Measurements from ENCODE around the gene LRRC8D.
"Not testable (repeated sequence)": the region's sequence is repeated elsewhere in the genome, so short reads cannot be mapped to it uniquely, and the experiment has no call there.

Gene LRRC8D

DNA sequence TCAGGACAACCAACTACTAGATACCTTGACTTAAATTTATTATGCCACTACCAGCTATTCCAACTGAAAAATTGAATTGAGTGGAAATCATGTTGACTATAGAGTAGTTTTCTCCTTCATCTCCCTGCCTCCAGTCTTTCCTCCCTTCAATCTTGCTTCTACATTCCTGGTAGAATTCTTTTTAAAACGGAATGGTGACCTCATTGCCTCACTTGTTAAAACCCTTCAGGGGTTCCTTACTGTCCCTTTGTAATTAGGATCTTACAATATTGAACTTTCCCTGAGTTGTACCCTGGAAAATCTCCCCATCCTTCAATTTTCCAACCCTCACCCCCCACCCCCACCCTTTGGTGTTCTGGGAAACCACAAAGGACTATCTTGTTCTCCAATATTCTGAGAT, 91.2 kb downstream of the LRRC8D start:
- no peak for DNase-seq (ENCODE audit: low read depth in 3 of 3)

DNA sequence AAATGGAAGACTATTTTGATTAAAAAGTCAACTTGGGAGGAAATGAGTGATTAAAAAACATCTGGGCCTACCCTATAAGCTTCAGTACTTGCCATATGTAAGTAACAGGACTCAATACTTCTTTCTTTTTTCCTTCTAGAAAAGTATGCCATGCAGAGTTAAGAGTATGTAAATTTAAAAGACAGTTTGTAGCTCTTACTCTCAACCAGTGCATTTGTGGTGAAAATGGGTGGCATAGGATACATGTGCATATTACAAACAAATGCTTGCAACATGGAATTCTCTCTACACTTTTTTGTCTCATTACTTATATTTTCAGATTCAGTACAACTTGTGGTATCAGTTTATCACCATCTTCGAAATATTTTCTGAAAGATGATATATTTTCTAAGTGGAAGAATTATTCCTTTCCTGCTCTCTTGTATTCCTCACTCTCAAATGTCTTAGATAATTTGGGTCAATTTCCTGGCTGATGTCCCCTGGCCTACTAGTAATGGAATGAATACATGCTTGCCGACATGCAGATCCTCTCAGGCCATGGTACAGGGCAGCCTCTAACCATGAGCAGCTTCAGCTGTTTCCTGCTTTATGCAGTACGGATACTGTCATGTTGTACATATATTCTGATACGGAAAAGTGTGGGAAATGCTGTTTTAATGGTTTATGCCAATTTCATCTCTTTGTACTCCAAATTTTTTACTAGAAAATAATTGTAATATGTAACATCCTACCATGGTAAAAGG, 92.7 kb downstream of the LRRC8D start:
- no peak for DNase-seq (ENCODE audit: low read depth in 3 of 3)

GRCh38 chr1:89917353-89917752, 96.5 kb downstream of the LRRC8D start:
- no peak for DNase-seq (ENCODE audit: low read depth in 3 of 3)

DNA sequence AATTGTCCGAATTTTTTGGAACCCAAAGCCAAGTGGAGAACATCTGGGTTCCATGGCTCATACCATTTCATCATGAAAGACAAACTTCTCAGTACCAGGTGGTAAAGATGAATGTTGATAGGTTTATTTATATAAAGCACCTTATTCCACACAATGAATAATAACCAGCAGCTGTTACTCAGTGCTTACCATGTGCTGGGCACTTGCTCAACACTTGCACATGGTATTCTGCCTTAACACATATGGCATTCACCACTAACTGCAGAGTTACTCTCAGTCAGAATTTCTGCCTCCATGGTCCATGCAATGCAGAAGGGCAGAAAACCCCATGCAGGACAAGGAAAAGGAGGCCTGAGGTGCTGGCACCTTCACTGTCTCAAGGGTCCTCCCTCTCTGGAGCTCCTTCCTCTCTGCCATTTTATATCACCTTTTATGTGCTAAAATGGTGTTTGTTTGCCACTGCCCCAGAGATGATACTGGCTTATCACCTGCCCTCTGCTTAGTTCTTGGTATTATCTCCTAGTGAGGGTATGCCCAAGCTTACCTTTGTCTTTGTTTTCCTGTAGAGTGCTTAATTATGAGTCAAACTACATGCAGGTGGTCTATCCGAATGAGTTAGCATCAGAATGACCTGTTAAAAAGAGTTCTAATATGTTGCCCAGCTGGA, 97.4 kb downstream of the LRRC8D start:
- no peak for DNase-seq (ENCODE audit: low read depth in 3 of 3)

- DNase-seq (ENCODE audit: low read depth in 3 of 3): no peak
Measured at GRCh38 chr1:89918794-89919155, 97.9 kb downstream of the LRRC8D start.

DNA sequence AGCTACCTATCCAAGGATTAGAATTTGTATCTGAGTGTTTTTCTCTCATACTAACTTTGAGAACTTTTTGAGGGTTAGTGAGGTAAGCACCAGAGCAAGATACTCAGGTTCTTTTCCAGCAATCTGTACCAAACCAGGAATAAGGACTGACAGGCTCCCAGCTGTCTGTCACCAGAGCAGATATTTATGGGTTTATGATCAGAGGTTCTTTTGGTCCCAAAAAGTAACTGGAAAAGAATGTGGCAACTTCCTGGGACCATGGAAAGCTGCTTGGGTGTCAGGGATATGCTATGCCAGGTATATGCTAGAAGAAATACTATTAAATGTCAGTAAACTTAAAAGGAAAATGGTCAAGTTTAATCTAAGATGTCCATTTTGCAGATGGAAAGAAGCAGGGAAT, 98.3 kb downstream of the LRRC8D start:
- no peak for DNase-seq (ENCODE audit: low read depth in 3 of 3)

GRCh38 chr1:89922911-89923310, 102.1 kb downstream of the LRRC8D start:
- no peak for DNase-seq (ENCODE audit: low read depth in 3 of 3)

DNA sequence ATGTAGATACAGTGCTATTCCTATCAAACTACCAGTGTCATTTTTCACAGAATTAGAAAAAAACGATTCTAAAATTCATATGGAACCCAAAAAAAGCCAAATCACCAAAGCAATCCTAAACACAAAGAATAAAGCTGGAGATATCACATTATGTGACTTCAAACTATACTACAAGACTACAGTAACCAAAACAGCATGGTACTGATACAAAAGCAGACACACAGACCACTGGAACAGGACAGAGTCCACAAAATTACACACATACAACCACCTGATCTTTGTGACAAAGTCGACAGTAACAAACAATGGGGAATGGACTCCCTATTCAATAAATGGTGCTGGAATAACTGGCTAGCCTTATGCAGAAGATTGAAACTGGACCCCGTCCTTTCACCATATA, 102.7 kb downstream of the LRRC8D start:
- no peak for DNase-seq (ENCODE audit: low read depth in 3 of 3)

DNA sequence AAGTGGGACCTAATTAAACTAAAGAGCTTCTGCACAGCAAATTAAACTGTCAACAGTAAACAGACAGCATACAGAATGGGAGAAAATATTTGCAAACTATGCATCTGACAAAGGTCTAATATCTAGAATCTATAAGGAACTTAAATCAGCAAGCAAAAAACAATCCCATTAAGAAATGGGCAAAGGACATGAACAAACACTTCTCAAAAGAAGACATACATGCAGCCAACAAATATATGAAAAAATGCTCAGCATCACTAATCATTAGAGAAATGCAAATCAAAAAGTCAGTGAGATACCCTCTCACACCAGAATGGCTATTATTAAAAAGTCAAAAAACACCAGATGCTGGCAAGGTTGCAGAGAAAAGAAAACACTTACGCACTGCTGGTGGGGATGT, 103.2 kb downstream of the LRRC8D start:
- not testable (repeated sequence) for DNase-seq (ENCODE audit: low read depth in 3 of 3)

- DNase-seq (ENCODE audit: low read depth in 3 of 3): no peak
Measured at GRCh38 chr1:89927049-89927448, 106.2 kb downstream of the LRRC8D start.

- no peak for DNase-seq (ENCODE audit: low read depth in 3 of 3)
Measured at GRCh38 chr1:89927478-89927877, 106.6 kb downstream of the LRRC8D start.

DNA sequence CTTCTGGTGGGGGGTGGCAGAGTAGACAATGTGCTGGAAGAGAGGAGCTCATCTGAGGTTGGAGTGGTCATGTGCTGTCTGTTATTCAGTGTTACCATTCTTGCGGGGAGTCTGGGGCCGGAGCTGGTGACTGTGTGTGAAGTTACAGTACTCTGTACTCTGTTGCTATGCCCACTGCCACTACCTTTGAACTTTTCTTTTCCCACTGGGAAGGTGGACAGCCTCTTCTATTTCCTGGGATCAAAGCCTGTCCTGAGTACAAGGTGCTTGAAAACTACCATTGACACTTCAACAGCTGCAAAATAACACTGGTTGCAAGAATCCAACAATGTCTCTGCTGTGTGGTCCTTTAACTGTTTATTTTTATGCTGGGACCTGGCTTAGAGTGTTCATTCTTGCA, 107.7 kb downstream of the LRRC8D start:
- DNase-seq (ENCODE audit: low read depth in 3 of 3): no peak

DNA sequence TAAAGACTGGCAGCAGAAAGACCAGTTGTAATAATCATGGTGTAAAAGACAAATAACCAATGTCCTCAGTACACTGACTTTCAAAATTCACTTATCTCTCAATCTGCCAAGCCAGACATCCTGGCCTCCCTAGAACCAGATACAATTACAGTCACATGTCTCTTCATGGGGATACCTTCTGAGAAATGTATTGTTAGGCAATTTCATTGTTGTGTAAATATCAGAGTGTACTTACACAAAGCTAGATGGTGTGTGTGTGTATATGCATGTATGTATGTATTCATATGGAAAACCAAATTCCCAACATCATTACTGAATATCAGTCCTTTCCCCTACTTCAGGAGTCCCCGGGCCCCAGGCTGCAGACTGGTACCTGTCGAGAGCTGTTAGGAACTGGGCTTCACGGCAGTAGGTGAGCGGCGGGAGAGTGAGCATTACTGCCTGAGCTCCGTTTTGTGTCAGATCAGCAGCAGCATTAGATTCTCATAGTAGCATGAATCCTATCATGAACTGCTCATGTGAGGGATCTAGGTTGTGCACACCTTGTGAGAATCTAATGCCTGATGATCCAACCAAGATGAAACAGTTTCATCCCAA, 108.7 kb downstream of the LRRC8D start:
- DNase-seq (ENCODE audit: low read depth in 3 of 3): no peak

GRCh38 chr1:89930579-89930978, 109.7 kb downstream of the LRRC8D start:
- DNase-seq (ENCODE audit: low read depth in 3 of 3): no peak

GRCh38 chr1:89931964-89932363, 111.1 kb downstream of the LRRC8D start:
- DNase-seq (ENCODE audit: low read depth in 3 of 3): no peak

- DNase-seq (ENCODE audit: low read depth in 3 of 3): no peak
Measured at GRCh38 chr1:89932598-89933364, 111.9 kb downstream of the LRRC8D start.

- DNase-seq (ENCODE audit: low read depth in 3 of 3): no peak
Measured at GRCh38 chr1:89934461-89934860, 113.6 kb downstream of the LRRC8D start.

GRCh38 chr1:89935235-89935634, 114.4 kb downstream of the LRRC8D start:
- DNase-seq (ENCODE audit: low read depth in 3 of 3): no peak

- DNase-seq (ENCODE audit: low read depth in 3 of 3): no peak
Measured at GRCh38 chr1:89936694-89937093, 115.9 kb downstream of the LRRC8D start.

GRCh38 chr1:89938171-89939055, 117.6 kb downstream of the LRRC8D start:
- DNase-seq (ENCODE audit: low read depth in 3 of 3): no peak

- no peak for DNase-seq (ENCODE audit: low read depth in 3 of 3)
Measured at GRCh38 chr1:89939059-89939570, 118.3 kb downstream of the LRRC8D start.

Measured in stimulated activated CD4-positive, alpha-beta T cell treated with anti-CD3 and anti-CD28 coated beads, TNF-alpha, amount 100 ng/mL, for 48 hours (primary cell).